ENCODE measurements around the gene MTF2. TPM values are rescaled to one million over a fixed set of nuclear protein-coding genes. Genes with fewer than 3 reads are reported as not detected.
A peak's percentile ranks its signal among the peaks of the same experiment; 100 is the strongest.

MTF2 gene
- total RNA-seq, 1 donor from 2014 or later = 56.4 TPM

DNA sequence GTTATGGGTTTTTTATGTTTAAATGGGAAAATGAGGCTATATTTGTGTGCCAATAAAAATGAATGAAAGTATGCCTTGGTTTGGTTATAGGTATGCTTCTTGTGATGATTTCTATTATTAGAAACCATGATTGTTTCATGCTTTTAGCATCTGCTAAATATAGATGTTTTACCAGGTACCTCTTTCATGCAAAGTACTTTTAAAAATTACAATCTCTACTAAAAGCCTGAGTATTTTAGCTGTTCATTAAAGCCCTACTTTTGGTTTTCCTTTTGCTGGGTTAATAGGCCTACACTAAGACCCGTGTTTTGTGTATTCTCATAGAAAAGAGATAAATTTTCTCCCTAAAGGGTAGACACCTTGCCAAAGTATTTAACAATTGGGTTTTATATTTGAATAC is 32.0 kb downstream of the MTF2 start:
- Histone ChIP-seq H3K4me1 (ENCODE audit: insufficient read depth, low read length) (no peaks in the 10 kb centered on the region), H3K27me3 (ENCODE audit: insufficient read depth, low read length) (no peaks in the 10 kb centered on the region), H3K36me3 (ENCODE audit: insufficient read depth, low read length) (peaks cover 7% of the 10 kb centered on the region), H3K9ac (ENCODE audit: low read length) (no peak overlapping the region), H3K4me3 (ENCODE audit: insufficient read depth, low read depth, low read length) (no peak overlapping the region), H3K4me2 (ENCODE audit: low read length) (peak overlapping the region; percentile 18), H2AFZ (ENCODE audit: low read depth, low read length) (no peak overlapping the region), H3K27ac (ENCODE audit: low read depth, low read length) (no peak overlapping the region), H3K9me3 (ENCODE audit: insufficient read depth, low read depth, low read length) (peaks cover 3% of the 10 kb centered on the region), H3K79me2 (ENCODE audit: insufficient read depth, low read length) (peaks cover 87% of the 10 kb centered on the region), H4K20me1 (ENCODE audit: insufficient read depth, low read length) (peaks cover 57% of the 10 kb centered on the region)
- DNase-seq (ENCODE audit: low read depth) = no peak
- Mint-ChIP-seq H3K9me3 (ENCODE audit: unreplicated experiment) (no peaks in the 10 kb centered on the region), H3K4me1 (ENCODE audit: low read depth, unreplicated experiment) (peaks cover 13% of the 10 kb centered on the region), H3K36me3 (ENCODE audit: low read depth, unreplicated experiment) (peaks cover 12% of the 10 kb centered on the region), H3K4me3 (ENCODE audit: unreplicated experiment) (no peak overlapping the region), H3K27ac (ENCODE audit: unreplicated experiment) (no peak overlapping the region), H3K27me3 (ENCODE audit: low read depth, unreplicated experiment) (no peaks in the 10 kb centered on the region)
- no peak for FAIRE-seq
- TF ChIP-seq, protein P1, sequence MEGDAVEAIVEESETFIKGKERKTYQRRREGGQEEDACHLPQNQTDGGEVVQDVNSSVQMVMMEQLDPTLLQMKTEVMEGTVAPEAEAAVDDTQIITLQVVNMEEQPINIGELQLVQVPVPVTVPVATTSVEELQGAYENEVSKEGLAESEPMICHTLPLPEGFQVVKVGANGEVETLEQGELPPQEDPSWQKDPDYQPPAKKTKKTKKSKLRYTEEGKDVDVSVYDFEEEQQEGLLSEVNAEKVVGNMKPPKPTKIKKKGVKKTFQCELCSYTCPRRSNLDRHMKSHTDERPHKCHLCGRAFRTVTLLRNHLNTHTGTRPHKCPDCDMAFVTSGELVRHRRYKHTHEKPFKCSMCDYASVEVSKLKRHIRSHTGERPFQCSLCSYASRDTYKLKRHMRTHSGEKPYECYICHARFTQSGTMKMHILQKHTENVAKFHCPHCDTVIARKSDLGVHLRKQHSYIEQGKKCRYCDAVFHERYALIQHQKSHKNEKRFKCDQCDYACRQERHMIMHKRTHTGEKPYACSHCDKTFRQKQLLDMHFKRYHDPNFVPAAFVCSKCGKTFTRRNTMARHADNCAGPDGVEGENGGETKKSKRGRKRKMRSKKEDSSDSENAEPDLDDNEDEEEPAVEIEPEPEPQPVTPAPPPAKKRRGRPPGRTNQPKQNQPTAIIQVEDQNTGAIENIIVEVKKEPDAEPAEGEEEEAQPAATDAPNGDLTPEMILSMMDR (IDR thresholded peaks at IDR 0.05; ENCODE audit: insufficient read depth, low read depth, low read length) = no peak
- no peak for TF ChIP-seq EZH2 (IDR thresholded peaks at IDR 0.05; ENCODE audit: insufficient read depth, low read length)

DNA sequence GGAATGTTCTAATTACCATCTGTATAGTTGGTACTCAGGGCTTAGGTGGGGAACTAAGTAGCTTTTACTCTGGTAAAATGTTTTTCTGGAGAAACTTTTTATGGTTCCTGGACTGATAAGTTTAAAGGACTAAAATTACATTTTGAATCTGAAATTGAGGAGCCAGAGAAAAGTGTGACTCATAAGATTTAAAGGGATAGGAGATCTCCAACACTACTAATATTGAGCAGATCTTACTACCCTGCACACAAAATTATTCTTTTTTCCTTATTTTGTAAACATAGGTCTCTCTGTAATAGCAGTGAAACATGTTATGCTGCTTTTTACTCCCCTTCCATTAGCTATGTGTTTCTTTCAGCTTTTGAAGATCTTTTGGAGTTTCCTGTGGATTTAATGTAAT is 32.5 kb downstream of the MTF2 start:
- H3K9me3 Mint-ChIP-seq (ENCODE audit: unreplicated experiment) = no peaks in the 10 kb centered on the region
- Histone ChIP-seq H4K20me1 (ENCODE audit: insufficient read depth, low read length) (peaks cover 55% of the 10 kb centered on the region), H3K9ac (ENCODE audit: low read length) (no peak overlapping the region), H3K27me3 (ENCODE audit: insufficient read depth, low read length) (no peaks in the 10 kb centered on the region), H3K36me3 (ENCODE audit: insufficient read depth, low read length) (peaks cover 7% of the 10 kb centered on the region), H2AFZ (ENCODE audit: low read depth, low read length) (no peak overlapping the region), H3K9me3 (ENCODE audit: insufficient read depth, low read depth, low read length) (peaks cover 3% of the 10 kb centered on the region), H3K79me2 (ENCODE audit: insufficient read depth, low read length) (peaks cover 82% of the 10 kb centered on the region), H3K4me3 (ENCODE audit: insufficient read depth, low read depth, low read length) (no peak overlapping the region), H3K4me2 (ENCODE audit: low read length) (peak overlapping the region; percentile 18), H3K27ac (ENCODE audit: low read depth, low read length) (no peak overlapping the region), H3K4me1 (ENCODE audit: insufficient read depth, low read length) (no peaks in the 10 kb centered on the region)
- TF ChIP-seq EZH2 (IDR thresholded peaks at IDR 0.05; ENCODE audit: insufficient read depth, low read length) = no peak
- TF ChIP-seq, protein P1 (IDR thresholded peaks at IDR 0.05; ENCODE audit: insufficient read depth, low read depth, low read length) = no peak
- peaks cover 13% of the 10 kb centered on the region for H3K4me1 Mint-ChIP-seq (ENCODE audit: low read depth, unreplicated experiment)
- FAIRE-seq = peak; percentile 32
- DNase-seq (ENCODE audit: low read depth) = peak; percentile 1
- peak overlapping the region; percentile 28 for H3K27ac Mint-ChIP-seq (ENCODE audit: unreplicated experiment)
- H3K36me3 Mint-ChIP-seq (ENCODE audit: low read depth, unreplicated experiment) = peaks cover 9% of the 10 kb centered on the region
- no peak overlapping the region for H3K4me3 Mint-ChIP-seq (ENCODE audit: unreplicated experiment)
- no peaks in the 10 kb centered on the region for H3K27me3 Mint-ChIP-seq (ENCODE audit: low read depth, unreplicated experiment)

DNA sequence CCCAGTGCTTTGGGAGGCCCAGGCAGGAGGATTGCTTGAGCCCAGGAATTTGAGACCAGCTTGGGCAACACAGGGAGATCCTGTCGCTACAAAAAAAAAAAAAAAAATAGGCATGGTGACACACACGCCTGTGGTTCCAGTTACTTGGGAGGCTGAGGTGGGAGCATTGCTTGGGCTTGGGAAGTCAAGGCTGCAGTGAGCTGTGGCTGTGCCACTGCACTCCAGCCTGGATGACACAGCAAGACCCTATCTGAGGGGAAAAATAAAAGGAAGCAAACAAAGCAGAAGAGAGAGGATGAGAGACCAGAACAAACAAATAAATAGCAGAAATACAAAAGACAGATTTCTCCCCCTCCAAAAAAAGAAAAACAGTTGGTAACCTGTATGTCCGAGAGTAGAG is 34.0 kb downstream of the MTF2 start:
- H3K27ac ChIP-seq (ENCODE audit: low read depth, low read length) = no peak overlapping the region
- peaks cover 12% of the 10 kb centered on the region for H3K36me3 Mint-ChIP-seq (ENCODE audit: low read depth, unreplicated experiment)
- H3K9me3 ChIP-seq (ENCODE audit: insufficient read depth, low read depth, low read length) = no peaks in the 10 kb centered on the region
- peaks cover 70% of the 10 kb centered on the region for H3K79me2 ChIP-seq (ENCODE audit: insufficient read depth, low read length)
- no peaks in the 10 kb centered on the region for H3K9me3 Mint-ChIP-seq (ENCODE audit: unreplicated experiment)
- no peak overlapping the region for H2AFZ ChIP-seq (ENCODE audit: low read depth, low read length)
- H3K27me3 Mint-ChIP-seq (ENCODE audit: low read depth, unreplicated experiment) = no peaks in the 10 kb centered on the region
- H4K20me1 ChIP-seq (ENCODE audit: insufficient read depth, low read length) = peaks cover 43% of the 10 kb centered on the region
- TF ChIP-seq, protein P1 (IDR thresholded peaks at IDR 0.05; ENCODE audit: insufficient read depth, low read depth, low read length) = no peak
- no peak for TF ChIP-seq EZH2 (IDR thresholded peaks at IDR 0.05; ENCODE audit: insufficient read depth, low read length)
- no peaks in the 10 kb centered on the region for H3K27me3 ChIP-seq (ENCODE audit: insufficient read depth, low read length)
- H3K4me3 Mint-ChIP-seq (ENCODE audit: unreplicated experiment) = no peak overlapping the region
- FAIRE-seq (no peak), DNase-seq (ENCODE audit: low read depth) (no peak)
- peaks cover 7% of the 10 kb centered on the region for H3K36me3 ChIP-seq (ENCODE audit: insufficient read depth, low read length)
- H3K4me1 ChIP-seq (ENCODE audit: insufficient read depth, low read length) = no peaks in the 10 kb centered on the region
- no peak overlapping the region for H3K9ac ChIP-seq (ENCODE audit: low read length)
- no peak overlapping the region for H3K4me2 ChIP-seq (ENCODE audit: low read length)
- no peak overlapping the region for H3K4me3 ChIP-seq (ENCODE audit: insufficient read depth, low read depth, low read length)
- no peak overlapping the region for H3K27ac Mint-ChIP-seq (ENCODE audit: unreplicated experiment)
- peaks cover 13% of the 10 kb centered on the region for H3K4me1 Mint-ChIP-seq (ENCODE audit: low read depth, unreplicated experiment)
